NCI-H82 treated with DMSO at 0.1 percent for 48 hours (cell line): Measurements from ENCODE around the gene CSTF2T.

Source experiments
- DNase-seq: peaks from one replicate; lab custom pipeline; 2025; ENCODE audit not compliant: unreplicated experiment; lab: John Stamatoyannopoulos, UW

The CSTF2T gene

DNA sequence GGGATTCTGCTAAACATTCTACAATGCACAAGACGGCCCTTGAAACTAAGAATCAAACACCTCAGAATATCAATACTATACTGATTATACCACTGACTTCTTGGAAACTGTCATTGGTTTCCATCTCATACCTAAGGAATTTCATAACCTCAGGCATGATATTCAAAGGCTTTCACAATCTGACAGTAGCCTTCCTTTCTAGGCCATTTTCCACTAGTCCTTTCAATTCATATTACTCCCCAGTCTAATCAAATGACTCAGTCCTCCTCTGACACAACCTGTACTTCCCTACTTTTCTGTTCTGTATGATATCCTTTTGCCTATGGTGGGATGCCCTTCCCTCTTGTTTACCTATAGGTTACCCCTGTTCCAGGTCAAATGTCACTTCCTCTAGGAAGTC lies 48.3 kb downstream of the CSTF2T start:
- DNase-seq: no peak

DNA sequence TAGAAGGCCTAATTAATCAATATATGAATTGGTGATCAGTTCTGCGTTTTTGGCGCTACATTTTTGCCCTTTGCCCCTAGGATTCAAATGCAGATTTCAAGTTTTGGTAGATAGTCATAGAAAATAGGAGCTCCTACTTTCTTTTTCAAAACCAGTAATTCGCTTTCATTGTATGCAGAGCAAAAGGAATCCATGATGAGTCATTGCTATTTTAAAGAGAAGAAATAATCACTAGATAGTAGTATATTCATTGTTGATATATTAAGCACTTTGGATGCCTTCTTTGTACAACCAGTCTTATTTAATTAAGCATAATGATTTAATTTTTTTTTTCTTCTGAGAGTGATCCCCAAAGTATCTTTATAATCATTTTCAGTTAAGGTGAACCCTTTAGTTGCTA lies 50.3 kb downstream of the CSTF2T start:
- DNase-seq: no peak
